Measurements from ENCODE around the gene MBD3.

DNA sequence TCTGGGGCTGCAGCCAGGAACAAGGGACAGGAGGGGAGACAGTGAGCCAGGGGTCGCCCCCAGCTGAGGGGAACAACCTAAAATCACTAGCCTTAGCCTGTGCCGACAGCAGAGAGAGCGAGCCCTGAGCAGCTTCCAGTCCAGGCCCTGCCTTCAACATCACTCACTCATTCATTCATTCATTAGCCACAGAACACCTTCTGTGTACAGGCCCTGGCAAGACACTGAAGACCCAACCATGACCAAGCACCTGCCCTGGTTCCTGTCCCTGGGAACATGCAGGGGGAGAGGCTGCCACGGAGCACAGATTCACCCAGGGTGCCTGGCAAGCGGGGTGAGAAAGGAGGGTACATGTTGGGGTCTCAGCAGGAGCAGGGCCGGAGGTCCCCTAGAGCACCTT, 29.4 kb downstream of the MBD3 start:
- TF ChIP-seq ZNF274 (IDR thresholded peaks at IDR 0.05; ENCODE audit: low read depth, low read length) (no peak), SUZ12 (IDR thresholded peaks at IDR 0.05; ENCODE audit: extremely low read depth, insufficient read depth, insufficient read length) (no peak), YY1 (IDR thresholded peaks at IDR 0.05; ENCODE audit: insufficient read depth, insufficient read length) (no peak)
